Measurements from ENCODE around the gene ABI3.
"Not testable (repeated sequence)": the region's sequence is repeated elsewhere in the genome, so short reads cannot be mapped to it uniquely, and the experiment has no call there.

Gene ABI3

GRCh38 chr17:49210158-49211029, at the start of gene ABI3, which contains the start of gene GNGT2:
Gene ABI3 (plus strand): TSS chr17:49210707. CDS start chr17:49210725, 18 bp downstream.
Gene GNGT2 (minus strand): TSS chr17:49210574. CDS start chr17:49207422, 3,152 bp downstream.
- DNase-seq = peak; percentile 81

- DNase-seq = no peak
Measured at GRCh38 chr17:49162866-49163265, 47.6 kb upstream of the ABI3 start.

DNA sequence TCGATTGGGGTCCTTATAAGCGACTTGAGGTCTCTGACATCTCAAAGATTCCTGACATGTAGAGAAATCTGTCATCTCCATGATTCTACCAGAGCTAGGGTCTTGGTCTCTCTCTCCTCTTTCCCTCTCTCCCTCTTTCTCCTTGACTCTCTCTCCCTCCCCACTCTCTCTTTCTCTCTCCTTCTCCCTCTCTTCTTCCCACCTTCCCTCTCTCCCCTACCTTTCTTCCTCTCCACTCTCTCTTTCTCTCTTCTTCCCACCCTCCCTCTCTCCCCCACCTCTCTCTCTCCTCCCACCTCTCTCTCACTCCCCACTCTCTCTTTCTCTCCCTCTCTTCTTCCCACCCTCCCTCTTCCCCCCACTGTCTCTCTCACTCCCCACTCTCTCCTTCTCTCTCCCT, 45.4 kb upstream of the ABI3 start:
- DNase-seq = no peak

- no peak for DNase-seq
Measured at GRCh38 chr17:49168706-49169105, 41.8 kb upstream of the ABI3 start.

DNA sequence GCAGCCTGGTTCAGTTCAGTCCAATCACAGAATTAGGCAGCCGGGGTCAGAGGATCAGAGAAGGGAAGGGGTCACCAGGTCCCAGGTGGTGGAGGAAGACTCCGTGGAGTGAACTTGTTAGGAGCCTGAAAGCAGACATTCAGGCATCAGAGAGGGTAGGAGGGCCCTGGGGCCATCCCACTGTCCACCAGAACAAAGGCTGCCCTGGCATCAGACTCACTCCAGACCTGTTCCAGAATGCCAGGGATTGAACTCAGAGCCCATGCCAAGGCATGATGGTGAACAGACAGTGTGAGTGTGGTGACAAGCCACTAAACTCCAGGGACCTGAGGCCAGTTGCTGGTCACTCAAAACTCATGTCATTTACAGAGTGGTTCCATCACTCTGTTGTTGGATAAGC, 40.3 kb upstream of the ABI3 start:
- DNase-seq = no peak

GRCh38 chr17:49170711-49171110, 39.8 kb upstream of the ABI3 start:
- DNase-seq = not testable (repeated sequence)

- not testable (repeated sequence) for DNase-seq
Measured at GRCh38 chr17:49175978-49176377, 34.5 kb upstream of the ABI3 start.

- peak; percentile 61 for DNase-seq
Measured at GRCh38 chr17:49180303-49180702, 30.2 kb upstream of the ABI3 start.

GRCh38 chr17:49180998-49181635, 29.4 kb upstream of the ABI3 start:
- DNase-seq = no peak

- no peak for DNase-seq
Measured at GRCh38 chr17:49183341-49183740, 27.2 kb upstream of the ABI3 start.

GRCh38 chr17:49183801-49184200, 26.7 kb upstream of the ABI3 start:
- DNase-seq = no peak

- not testable (repeated sequence) for DNase-seq
Measured at GRCh38 chr17:49184522-49184921, 26.0 kb upstream of the ABI3 start.

- DNase-seq = not testable (repeated sequence)
Measured at GRCh38 chr17:49185381-49185780, 25.1 kb upstream of the ABI3 start.

DNA sequence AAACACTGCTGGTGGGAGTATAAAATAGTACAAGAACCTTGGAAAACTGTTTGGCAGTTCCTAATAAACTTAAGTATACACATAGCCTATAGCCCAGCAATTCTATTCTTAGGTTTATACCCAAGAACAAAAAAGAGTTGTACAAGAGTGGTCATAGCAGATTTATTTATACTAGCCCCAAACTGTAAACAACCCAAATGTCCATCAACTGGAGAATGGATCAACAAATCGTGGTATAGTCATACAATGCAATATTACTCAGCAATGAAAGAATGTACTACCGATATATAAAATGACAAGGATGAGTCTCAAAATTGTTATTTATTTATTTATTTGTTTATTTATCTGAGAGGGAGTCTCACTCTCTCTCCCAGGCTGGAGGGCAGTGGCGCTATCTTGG, 23.2 kb upstream of the ABI3 start:
- DNase-seq = no peak

GRCh38 chr17:49190932-49191331, 19.6 kb upstream of the ABI3 start:
- no peak for DNase-seq

DNA sequence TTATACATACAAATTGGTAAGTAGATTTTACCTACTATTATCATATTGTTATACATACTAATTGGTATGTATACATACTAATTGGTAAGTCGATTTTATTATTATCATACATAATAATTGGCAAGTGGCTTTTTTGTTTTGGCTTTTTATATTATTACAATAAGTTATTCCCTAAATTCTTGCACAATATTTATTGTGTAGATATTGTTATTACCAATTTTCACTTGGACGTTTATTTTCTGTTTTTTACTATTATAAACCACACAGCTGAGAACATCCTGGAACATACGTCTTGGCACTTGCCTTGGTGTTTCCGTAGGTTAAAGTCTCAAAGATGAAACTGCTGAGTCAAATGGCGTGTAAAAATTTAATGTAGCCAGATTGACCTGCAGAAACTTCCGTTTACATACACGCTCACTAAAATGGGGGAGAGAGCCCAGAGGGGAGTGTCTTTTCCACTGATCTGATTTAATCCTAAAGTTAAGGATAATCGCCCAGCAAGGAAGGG, 19.0 kb upstream of the ABI3 start:
- DNase-seq = no peak

DNA sequence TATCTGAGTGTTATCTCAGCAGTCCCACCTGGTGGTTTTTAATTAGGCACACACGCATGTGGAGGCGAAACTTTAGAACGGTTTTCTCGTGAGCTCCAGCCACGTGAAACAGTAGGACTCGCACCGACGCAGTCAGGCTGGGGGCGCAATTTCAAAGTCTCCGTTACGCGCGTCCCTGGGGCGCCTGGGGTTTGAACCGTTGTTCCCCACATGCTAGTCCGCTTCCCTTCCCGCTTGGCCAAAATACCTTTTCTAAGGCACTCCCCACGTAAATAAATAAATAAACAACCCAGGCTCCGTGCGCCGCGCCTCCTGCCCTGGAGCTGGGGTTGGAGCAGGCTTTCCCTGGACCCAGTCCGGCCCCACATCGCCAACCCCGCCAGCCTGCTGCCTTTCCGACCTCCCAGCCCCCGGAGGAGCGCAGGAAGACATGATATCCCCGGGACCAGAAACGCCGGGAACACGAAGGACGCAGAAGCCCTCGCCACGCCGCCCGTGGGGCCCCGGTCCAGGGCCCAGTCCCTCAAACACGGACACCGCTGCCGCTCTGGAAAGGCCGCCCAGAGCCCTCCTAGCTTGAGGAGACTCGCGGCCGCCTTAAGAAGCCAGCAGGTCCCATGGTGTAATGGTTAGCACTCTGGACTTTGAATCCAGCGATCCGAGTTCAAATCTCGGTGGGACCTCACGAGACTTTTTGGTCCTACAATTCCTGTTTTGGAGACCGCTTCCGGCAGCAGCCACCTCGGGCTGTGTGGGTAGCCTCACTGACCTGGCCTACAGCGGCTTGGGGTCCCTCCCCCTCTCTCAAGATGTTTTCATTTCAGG, 18.4 kb upstream of the ABI3 start:
- DNase-seq = peak; percentile 87

- DNase-seq = peak; percentile 75
Measured at GRCh38 chr17:49193513-49194296, 16.8 kb upstream of the ABI3 start.

DNA sequence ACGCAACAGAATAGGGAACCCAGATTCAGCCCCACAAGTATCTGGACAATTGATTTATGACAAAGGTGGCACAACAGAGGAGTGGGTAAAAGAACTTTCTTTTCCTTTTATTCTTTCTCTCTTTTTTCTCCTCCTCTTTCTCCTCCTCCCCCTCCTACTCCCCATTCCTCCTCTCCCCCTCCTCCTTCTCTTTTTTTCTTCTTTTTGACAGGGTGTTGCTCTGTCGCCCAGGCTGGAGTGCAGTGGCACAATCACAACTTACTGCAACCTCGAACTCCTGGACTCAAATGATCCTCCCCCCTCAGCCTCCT, 16.3 kb upstream of the ABI3 start:
- DNase-seq = no peak

DNA sequence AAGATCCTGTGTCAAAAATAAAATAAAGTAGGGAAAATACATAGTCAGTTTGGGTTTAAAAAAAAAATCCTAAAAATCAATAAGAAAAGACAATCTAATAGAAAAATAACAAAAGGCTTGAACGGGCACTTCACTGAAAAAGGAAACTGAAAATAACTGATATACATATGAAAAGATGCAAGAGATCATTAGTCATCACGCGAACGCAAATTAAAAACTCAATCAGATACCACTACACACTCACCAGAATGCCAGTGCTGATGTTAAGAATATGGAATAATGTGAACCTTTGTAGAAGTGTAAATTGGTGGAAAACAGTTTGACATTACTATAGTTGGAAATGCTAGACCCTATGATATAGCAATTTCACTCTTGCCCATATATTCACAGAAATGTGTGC, 14.8 kb upstream of the ABI3 start:
- no peak for DNase-seq

GRCh38 chr17:49196520-49196919, 14.0 kb upstream of the ABI3 start:
- no peak for DNase-seq

DNA sequence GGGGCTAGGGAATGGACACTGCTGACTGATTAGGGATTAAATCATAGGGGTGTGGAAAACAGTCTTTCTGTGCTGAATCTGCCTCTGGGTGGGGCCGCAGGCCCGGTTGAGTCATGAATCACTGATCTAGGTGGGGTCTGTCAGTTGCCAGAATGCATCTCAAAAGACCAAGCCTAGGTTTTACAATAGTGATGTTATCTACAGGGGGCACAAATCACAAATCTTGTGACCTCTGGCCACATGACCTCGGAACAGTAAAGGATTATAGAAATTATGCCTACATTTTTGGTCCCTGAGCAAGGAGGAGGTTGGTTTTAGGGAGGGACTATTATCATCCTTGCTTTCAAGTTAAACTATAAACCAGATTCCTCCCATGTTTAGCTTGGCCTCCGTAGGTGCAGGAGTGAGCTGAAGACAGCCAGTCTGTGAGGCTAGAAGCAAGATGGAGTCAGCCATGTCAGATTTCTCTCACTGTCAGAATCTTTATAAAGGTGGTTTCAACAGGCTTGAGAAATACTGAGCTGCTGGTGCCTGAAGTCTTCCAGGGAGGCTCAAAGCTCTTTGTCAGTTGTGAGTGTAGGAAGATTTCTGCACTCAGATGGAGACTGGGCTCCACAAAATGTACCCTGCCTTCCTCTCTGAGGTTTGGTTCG, 13.0 kb upstream of the ABI3 start:
- DNase-seq = no peak

Measured in fibroblast of skin of right biceps (primary cell).